Kidney (tissue), 14 donors: ENCODE results near the gene EPS8L1. TPM values are rescaled to one million over a fixed set of nuclear protein-coding genes. Genes with fewer than 3 reads are reported as not detected.

Source experiments
- DNase-seq, 5 donors: peaks; one replicate each; pipeline ENCODE4 v3.0.0-alpha.2; 2013 to 2020
- FAIRE-seq: peaks from 2 replicates; lab custom pipeline; 2012; peaks lifted over from hg19 to GRCh38; lab: Jason Lieb, UNC
- H3K27ac ChIP-seq, 2 donors: one replicate each; pipeline ENCODE4 v1.7.0; 2013; ENCODE audit warnings: low read depth in 2 of 2, low read length in 2 of 2, inconsistent platforms in 1 of 2
- H3K27me3 ChIP-seq: one replicate; pipeline ENCODE4 v1.7.1; 2013; ENCODE audit warnings: low read length, inconsistent platforms; ENCODE audit not compliant: control insufficient read depth, insufficient read depth
- H3K36me3 ChIP-seq, 3 donors: one replicate each; pipeline versions ENCODE4 v1.7.0 to v1.7.1; 2013; ENCODE audit warnings: low read length in 3 of 3, control low read depth in 1 of 3, inconsistent platforms in 1 of 3; ENCODE audit not compliant: insufficient read depth in 3 of 3, control insufficient read depth in 2 of 3
- H3K4me1 ChIP-seq, 3 donors: one replicate each; pipeline versions ENCODE4 v1.7.0 to v1.7.1; 2013; ENCODE audit warnings: low read length in 3 of 3, inconsistent platforms in 1 of 3, low read depth in 1 of 3; ENCODE audit not compliant: control insufficient read depth in 2 of 3, insufficient read depth in 2 of 3
- H3K4me3 ChIP-seq, 3 donors: one replicate each; pipeline versions ENCODE4 v1.7.0 to v1.8.1; 2013; ENCODE audit warnings: low read length in 3 of 3, control low read depth in 1 of 3, inconsistent platforms in 1 of 3
- H3K9ac ChIP-seq, 3 donors: one replicate each; pipeline versions ENCODE4 v1.7.0 to v1.7.1; 2013; ENCODE audit warnings: low read length in 3 of 3, control low read depth in 1 of 3, inconsistent platforms in 1 of 3
- H3K9me3 ChIP-seq, 3 donors: one replicate each; pipeline versions ENCODE4 v1.7.0 to v1.7.1; 2013; ENCODE audit warnings: low read length in 3 of 3, control low read depth in 1 of 3, inconsistent platforms in 1 of 3; ENCODE audit not compliant: control insufficient read depth in 2 of 3, insufficient read depth in 1 of 3
- intact Hi-C: fragments of 100-400 bp; cut with DNase I; formaldehyde crosslinking; loops from one replicate; pipeline ENCODE4 v1.11.1; 2022
- polyA plus RNA-seq: library from polyadenylated mRNA; stranded (reverse); fragments of 350-450 nt; fragmentation: Illumina TruSeq; extraction: RNeasy Lipid Tissue Mini Kit (QIAGEN cat#74804); gene quantifications from one replicate; pipeline ENCODE4 v1.2.3, GENCODE V29; 2014; ENCODE audit warnings: low read depth, low replicate concordance; ENCODE audit not compliant: insufficient read depth
- total RNA-seq: library from RNA; stranded (reverse); fragmentation: NEBNext Ultra II Directional; extraction: Animal tissue kit (Norgen Biotek cat#: 25700); gene quantifications from one replicate; pipeline ENCODE4 v1.2.1, GENCODE V29; 2021
- TF ChIP-seq, protein P1 (sequence below): IDR thresholded peaks from 3 replicates; pipeline ENCODE4 v1.5.1; 2012; ENCODE audit warnings: mild to moderate bottlenecking, moderate library complexity, borderline replicate concordance; ENCODE audit not compliant: insufficient read depth; ENCODE audit errors: extremely low read depth
- donor health status: control.
- donor health status: control.
- donor health status: control.
- donor health status: control.
- donor health status: control.
- donor health status: DM: yes; HTN: yes; CAD: no.
- donor health status: Normal renal cell carcinoma (clear cell type).

Gene EPS8L1
- total and polyA plus RNA-seq, 2 donors from 2014 or later = 45.4 to 95.0 TPM

DNA sequence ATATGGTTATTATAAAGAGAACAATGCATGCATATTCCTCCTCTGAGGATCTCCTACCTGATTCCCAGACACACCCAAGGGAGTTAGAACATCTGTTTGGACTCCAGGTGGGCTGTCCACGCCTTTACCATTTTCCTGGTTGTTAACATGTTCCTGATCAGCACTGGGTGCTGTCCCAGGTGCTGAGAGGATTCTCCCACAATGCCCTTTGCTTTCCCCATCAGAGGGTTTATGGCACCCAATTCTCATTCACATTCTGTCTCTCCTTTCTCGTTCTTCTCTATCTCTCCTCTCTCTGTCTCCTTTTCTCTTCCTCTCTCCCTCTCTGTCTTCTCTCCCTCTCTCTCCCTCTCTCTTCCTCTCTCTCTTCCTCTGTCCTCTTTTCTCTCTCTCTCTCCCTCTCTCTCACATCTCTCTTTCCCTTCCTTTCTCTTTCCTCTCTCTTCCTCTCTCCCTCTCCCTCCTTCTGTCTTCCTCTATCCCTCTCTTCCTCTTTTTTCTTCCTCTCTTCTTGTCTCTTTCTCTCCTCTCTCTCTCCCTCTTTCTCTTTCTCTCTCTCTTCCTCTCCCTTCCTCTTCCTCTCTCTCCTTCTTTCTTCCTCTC lies 9.5 kb upstream of the EPS8L1 start:
- DNase-seq = no peak
- Histone ChIP-seq H3K4me3 (no peak overlapping the region), H3K27me3 (peaks cover 5% of the 10 kb centered on the region), H3K27ac (no peak overlapping the region), H3K4me1 (peaks cover 0 to 8% (median 0%) of the 10 kb centered on the region in 3 donors), H3K9ac (no peak overlapping the region), H3K9me3 (no peaks in the 10 kb centered on the region), H3K36me3 (no peaks in the 10 kb centered on the region)
- FAIRE-seq = no peak
- TF ChIP-seq, protein P1, sequence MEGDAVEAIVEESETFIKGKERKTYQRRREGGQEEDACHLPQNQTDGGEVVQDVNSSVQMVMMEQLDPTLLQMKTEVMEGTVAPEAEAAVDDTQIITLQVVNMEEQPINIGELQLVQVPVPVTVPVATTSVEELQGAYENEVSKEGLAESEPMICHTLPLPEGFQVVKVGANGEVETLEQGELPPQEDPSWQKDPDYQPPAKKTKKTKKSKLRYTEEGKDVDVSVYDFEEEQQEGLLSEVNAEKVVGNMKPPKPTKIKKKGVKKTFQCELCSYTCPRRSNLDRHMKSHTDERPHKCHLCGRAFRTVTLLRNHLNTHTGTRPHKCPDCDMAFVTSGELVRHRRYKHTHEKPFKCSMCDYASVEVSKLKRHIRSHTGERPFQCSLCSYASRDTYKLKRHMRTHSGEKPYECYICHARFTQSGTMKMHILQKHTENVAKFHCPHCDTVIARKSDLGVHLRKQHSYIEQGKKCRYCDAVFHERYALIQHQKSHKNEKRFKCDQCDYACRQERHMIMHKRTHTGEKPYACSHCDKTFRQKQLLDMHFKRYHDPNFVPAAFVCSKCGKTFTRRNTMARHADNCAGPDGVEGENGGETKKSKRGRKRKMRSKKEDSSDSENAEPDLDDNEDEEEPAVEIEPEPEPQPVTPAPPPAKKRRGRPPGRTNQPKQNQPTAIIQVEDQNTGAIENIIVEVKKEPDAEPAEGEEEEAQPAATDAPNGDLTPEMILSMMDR = no peak
- intact Hi-C loops = no loop called here

DNA sequence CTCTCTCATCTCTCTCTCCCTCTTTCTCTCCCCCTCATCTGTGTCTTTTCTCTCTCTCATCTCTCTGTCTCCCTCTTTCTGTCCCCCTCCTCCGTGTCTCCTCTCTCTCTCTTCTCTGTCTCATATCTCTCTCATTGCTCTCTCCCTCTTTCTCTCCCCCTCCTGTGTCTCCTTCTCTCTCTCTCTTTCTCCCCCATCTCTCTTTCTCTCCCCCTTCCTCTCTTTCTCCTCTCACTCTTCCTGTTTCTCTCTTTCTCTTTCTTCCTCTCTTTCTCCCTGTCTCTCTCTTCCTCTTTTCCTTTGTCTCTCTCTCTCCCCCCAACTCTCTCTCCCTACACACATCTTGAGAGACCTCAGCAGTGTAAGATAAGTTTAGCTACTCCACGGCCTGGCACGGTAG lies 7.8 kb upstream of the EPS8L1 start:
- Histone ChIP-seq H3K27ac (no peak overlapping the region), H3K9ac (no peak overlapping the region), H3K9me3 (no peaks in the 10 kb centered on the region), H3K27me3 (peaks cover 5% of the 10 kb centered on the region), H3K4me1 (peaks cover 0 to 4% (median 0%) of the 10 kb centered on the region in 3 donors), H3K36me3 (no peaks in the 10 kb centered on the region), H3K4me3 (no peak overlapping the region)
- intact Hi-C loops = no loop called here
- DNase-seq = no peak
- TF ChIP-seq, protein P1 = no peak
- no peak for FAIRE-seq

DNA sequence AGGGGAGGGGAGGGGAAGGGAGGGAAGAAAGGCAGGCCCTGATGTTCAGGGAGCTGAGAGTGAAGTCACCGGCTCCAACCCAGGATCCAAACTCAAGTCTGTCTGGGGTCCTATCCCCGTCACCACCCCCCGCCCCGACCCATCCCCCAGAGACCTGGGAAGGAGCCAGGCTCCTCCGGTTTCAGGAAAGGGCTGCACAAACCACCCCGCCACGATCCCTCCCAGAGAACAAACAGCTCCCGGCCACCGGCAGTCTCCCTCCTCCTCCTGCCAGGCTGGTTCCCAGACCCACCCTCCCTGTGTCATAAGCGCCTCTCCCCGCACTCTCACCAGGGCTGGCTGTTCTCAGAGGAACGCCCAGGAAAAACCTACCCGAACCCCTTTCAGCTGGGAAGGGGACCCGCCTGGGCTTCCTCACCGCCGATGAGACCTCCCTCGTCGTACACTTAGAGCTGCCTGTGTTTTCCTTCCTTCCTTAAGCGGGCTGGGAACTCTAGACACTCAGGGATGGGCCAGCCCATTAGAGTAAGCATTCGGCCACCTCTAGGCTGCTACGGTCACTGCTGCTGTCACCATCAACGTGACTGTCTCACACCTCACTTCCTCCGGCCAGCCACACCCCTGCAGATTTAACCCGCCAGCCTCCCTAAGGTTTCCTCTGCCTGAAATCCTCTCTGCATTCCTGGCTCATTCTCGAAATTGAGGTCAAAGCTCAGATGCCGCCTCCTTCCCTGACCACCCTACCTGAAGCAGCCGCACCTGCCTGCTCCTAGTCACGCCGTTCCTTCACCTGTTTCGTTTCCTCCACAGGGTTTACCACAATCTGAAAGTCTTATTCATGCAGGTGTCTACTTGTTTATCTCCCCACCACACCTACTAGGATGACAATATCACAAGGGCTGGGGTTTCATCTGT lies 6.5 kb upstream of the EPS8L1 start:
- H3K27ac ChIP-seq = peak overlapping the region in 1 of 2 donors; percentile 8
- H3K9me3 ChIP-seq = no peaks in the 10 kb centered on the region
- H3K4me3 ChIP-seq = peak overlapping the region in 2 of 3 donors; percentile 26 to 37
- H3K9ac ChIP-seq = peak overlapping the region in 2 of 3 donors; percentile 15 to 38
- H3K27me3 ChIP-seq = peaks cover 5% of the 10 kb centered on the region
- intact Hi-C loops = no loop called here
- no peak for FAIRE-seq
- H3K36me3 ChIP-seq = no peaks in the 10 kb centered on the region
- TF ChIP-seq, protein P1 = no peak
- peaks cover 0 to 4% (median 0%) of the 10 kb centered on the region in 3 donors for H3K4me1 ChIP-seq
- DNase-seq = peak; percentile 52 to 88 (median 58)
